Ovary (tissue), 3 donors: ENCODE results near the gene TFPI2.

Source experiments
- CTCF ChIP-seq, 3 donors: fragments of 450-650 bp in 2 of 3; fragments of 200-600 bp in 1 of 3; IDR thresholded peaks; one replicate each; pipeline versions ENCODE4 v1.5.1 to v1.8.0; 2016 to 2022; ENCODE audit warnings: antibody characterized with exemption in 3 of 3, mild to moderate bottlenecking in 1 of 3
- POLR2A ChIP-seq: fragments of 450-650 bp; IDR thresholded peaks from one replicate; pipeline ENCODE4 v1.6.1; 2017; ENCODE audit warnings: antibody characterized with exemption, mild to moderate bottlenecking, moderate library complexity
- donor health status: DM: no; HTN: no; CAD: no.

GRCh38 chr7:93921186-93921585 is 30.6 kb upstream of the TFPI2 start:
- TF ChIP-seq CTCF (IDR thresholded peaks at IDR 0.05) = no peak
- TF ChIP-seq POLR2A = no peak
